HG03159 (cell line): ENCODE measurements around the gene MAPK8IP1.
A peak's percentile ranks its signal among the peaks of the same experiment; 100 is the strongest.

Source experiments
- ATAC-seq: cut with Tn5 transposase; IDR thresholded peaks from one replicate; pipeline ENCODE4 v1.9.1; 2021; ENCODE audit warnings: mild to moderate bottlenecking, moderate library complexity; ENCODE audit not compliant: unreplicated experiment

The MAPK8IP1 gene

GRCh38 chr11:45924036-45924915, 38.8 kb downstream of the MAPK8IP1 start:
- ATAC-seq = no peak

DNA sequence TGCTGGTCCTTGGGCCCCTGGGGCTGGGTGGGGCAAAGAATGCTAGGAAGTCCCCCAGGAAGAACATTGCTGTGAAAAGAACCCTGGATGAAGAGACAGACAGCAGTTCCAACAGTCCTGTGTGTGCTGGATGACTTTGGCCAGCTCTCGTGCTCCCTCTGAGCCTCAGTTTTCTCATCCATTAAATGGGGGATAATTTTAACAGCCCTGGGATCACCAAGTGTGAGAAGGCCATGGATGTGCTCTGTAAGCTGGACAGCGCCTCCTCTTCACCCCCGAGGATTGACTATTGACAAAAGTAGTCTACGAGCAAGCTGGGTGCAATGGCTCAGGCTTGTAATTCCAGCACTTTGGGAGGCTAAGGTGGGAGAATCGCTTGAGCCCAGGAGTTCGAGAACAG, 39.5 kb downstream of the MAPK8IP1 start:
- no peak for ATAC-seq

- no peak for ATAC-seq
Observed at GRCh38 chr11:45925550-45925949, 40.1 kb downstream of the MAPK8IP1 start.

DNA sequence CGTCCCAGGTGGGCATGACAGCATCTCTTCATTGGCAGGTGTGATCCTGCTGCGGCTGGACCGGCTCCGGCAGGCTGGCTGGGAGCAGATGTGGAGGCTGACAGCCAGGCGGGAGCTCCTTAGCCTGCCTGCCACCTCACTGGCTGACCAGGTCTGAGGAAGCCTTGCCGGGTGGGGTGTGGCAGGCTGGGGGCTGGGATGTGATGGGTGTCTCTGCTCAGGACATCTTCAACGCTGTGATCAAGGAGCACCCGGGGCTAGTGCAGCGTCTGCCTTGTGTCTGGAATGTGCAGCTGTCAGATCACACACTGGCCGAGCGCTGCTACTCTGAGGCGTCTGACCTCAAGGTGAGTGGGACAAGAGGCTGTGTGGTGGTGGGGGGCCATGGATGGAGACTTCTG, 40.5 kb downstream of the MAPK8IP1 start:
- no peak for ATAC-seq

DNA sequence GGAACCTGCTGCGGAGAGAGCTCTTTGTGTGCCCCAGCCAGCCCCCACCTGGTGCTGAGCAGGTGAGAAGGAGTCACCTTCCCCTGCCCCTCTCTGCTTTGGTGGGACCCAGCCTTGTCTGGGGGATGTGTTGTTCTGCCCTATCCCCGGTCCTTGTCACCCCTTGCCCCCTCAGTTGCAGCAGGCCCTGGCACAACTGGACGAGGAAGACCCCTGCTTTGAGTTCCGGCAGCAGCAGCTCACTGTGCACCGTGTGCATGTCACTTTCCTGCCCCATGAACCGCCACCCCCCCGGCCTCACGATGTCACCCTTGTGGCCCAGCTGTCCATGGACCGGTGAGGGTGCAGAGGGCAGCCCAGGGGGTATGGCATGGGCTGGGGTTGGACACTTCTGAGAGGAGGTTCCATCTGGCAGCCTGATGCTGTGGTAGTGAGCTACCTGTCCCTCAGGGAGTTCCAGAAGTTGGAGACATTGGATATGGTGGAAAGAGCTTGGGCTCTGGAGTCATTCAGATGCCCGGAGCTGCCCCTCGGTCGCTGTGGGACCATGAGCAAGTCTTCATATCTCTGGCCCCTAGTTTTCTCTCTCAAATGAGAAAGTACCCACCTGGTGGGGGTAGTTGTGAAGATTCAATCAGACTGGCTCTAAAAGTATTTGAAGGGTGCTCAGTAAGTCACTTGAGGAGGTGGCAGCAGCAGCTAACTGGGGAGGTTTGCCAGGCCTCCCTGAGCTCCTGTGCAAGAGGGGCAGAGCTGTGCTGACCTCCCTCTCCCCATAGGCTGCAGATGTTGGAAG, 41.3 kb downstream of the MAPK8IP1 start:
- no peak for ATAC-seq

DNA sequence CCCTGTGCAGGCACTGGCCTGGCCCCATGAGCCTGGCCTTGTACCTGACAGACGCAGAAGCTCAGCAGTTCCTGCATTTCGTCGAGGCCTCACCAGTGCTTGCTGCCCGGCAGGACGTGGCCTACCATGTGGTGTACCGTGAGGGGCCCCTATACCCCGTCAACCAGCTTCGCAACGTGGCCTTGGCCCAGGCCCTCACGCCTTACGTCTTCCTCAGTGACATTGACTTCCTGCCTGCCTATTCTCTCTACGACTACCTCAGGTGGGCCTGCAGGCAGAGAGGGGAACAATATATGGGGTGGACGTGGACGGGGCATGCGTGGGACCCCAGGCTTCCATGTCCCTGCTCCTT, 41.9 kb downstream of the MAPK8IP1 start:
- ATAC-seq = no peak

GRCh38 chr11:45927684-45928413, 42.4 kb downstream of the MAPK8IP1 start:
- no peak for ATAC-seq

DNA sequence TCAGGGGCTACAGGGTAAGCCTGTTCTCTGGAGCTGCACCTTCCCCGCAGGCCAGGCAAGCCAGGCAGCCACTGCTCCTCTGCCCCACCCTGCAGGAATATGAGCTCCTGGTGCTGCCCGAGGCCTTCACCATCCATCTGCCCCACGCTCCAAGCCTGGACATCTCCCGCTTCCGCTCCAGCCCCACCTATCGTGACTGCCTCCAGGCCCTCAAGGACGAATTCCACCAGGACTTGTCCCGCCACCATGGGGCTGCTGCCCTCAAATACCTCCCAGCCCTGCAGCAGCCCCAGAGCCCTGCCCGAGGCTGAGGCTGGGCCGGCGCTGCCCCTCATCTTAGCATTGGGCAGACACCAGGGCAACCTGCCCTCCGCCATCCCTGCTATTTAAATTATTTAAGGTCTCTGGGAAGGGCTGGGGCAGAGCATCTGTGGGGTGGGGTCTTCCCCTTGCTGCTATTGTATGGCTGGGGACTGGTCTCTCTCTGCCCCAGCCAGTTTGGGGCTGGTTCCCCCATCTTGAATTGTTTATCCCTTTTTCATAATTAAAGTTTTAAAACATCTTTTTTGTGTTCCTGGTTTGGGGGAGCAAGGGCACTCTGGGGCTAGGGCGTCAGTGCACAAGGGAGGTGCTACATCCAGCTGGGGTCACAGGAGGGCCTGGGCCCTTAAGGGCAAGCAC, 43.2 kb downstream of the MAPK8IP1 start:
- no peak for ATAC-seq

GRCh38 chr11:45929486-45930030, 44.1 kb downstream of the MAPK8IP1 start:
- ATAC-seq = peak; percentile 19

DNA sequence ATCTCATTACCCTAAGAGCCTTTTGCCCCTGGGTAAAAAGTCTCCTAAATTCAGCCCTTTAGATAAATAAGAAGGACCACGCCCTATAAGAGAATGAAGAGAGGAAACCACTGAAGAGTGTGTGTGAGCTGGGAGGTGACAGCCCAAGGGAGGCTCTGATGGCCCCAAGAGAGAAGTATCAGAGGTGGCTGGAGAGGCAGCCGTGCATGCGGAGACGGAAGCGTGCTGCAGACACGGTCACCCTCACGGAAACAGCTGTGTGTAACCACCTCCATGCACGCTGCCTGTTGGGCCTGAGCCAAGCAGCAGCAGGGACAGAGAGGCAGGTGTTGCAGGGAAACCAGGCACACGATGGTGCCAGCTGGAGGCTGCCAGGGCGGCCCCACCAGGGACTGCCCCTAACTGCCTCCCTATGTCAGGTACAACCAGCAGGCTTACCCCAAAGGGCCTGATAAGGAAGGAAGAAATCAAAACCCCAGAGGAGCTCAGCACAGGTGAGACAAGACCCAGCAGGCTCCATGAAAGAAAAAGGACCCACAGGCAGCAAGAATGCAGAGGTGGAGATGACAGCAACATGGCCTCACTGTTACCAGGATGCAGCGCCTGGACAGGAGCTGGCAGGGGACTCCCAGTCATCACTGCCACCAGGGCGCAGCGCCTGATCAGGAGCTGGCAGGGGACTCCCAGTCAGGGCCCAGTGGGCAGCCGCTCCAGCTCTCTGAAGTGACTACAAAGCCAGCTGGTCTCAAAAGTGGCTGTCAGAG, 44.8 kb downstream of the MAPK8IP1 start:
- peak; percentile 84 for ATAC-seq

DNA sequence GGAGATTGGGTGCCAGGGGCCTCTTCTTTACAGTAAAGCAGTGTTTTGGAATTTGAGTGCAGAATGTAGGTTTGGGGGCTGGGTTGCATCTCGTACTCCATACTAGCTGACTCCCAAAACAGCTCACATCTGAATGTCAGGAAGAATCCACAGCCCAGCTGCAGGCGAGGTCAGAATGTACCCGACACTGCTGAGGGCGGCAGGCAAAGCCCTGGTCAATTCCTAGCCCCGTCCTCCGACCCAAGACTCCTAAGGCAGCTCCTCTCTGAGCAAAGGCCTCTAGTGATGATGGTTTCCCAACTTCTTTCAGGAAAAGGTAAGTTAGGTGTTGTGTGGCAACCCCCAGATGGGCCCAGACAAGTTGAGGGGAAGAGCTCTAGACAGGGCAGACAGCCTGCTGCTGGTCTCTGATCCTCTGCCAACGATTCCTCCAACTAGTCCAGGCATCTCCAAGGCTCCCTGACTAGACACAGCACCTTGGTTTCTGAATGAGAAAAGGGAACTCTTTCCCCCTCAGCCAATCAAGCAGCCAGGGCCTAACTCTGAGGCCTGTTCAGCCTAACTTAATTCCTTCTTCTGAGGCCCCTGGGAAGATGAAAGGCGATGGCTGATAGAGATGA, 45.6 kb downstream of the MAPK8IP1 start:
- no peak for ATAC-seq

GRCh38 chr11:45931739-45932138, 46.3 kb downstream of the MAPK8IP1 start:
- no peak for ATAC-seq

DNA sequence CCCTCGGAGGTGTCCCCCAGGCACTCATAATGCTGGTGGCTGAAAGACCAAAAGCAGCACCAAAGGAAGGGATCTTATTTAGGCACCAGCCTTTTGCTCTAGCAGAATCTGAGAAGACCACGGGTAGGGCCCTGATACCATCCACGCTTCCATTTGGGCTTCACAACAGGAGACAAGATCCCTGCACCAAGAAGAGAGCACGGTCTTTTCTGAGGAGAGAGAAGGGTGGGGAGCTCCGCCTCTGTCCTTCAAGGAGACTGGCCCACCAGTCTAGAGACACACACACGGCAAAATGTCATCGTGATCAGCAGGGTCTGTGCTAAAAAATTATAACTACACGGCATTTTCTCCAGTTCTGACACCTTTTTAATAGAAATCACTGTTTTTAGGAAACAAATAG, 46.8 kb downstream of the MAPK8IP1 start:
- no peak for ATAC-seq

- peak; percentile 31 for ATAC-seq
Observed at GRCh38 chr11:45933131-45933831, 47.8 kb downstream of the MAPK8IP1 start.

GRCh38 chr11:45933846-45934579, 48.6 kb downstream of the MAPK8IP1 start:
- no peak for ATAC-seq

- no peak for ATAC-seq
Observed at GRCh38 chr11:45934580-45935318, 49.3 kb downstream of the MAPK8IP1 start.

- ATAC-seq = no peak
Observed at GRCh38 chr11:45935349-45936064, 50.1 kb downstream of the MAPK8IP1 start.
